Right atrium auricular region (tissue), 2 donors: ENCODE data around the gene CYGB. TPM values are rescaled to one million over a fixed set of nuclear protein-coding genes. Genes with fewer than 3 reads are reported as not detected.

Experiments
- DNase-seq: peaks from one replicate; pipeline ENCODE4 v3.0.0-alpha.2; 2019; ENCODE audit warnings: low spot score
- H3K27ac ChIP-seq, 2 donors: fragments of 200-600 bp; sonication (generic); 1 replicate in 1 of 2; 2 replicates in 1 of 2; pipeline ENCODE4 v1.5.1; 2016 to 2019
- H3K27me3 ChIP-seq, 2 donors: fragments of 200-600 bp; sonication (generic); one replicate each; pipeline versions ENCODE4 v1.5.1 to v1.6.0; 2017 to 2019
- H3K36me3 ChIP-seq: fragments of 200-600 bp; sonication (generic); one replicate; pipeline ENCODE4 v1.5.1; 2016
- H3K4me1 ChIP-seq, 2 donors: fragments of 200-600 bp; sonication (generic); one replicate each; pipeline versions ENCODE4 v1.5.1 to v1.6.0; 2017 to 2019
- H3K4me3 ChIP-seq, 2 donors: fragments of 200-600 bp; sonication (generic); 1 replicate in 1 of 2; 2 replicates in 1 of 2; pipeline ENCODE4 v1.5.1; 2017 to 2019; ENCODE audit warnings: mild to moderate bottlenecking in 1 of 2, moderate library complexity in 1 of 2
- H3K9me3 ChIP-seq, 2 donors: fragments of 200-600 bp; sonication (generic); one replicate each; pipeline ENCODE4 v1.5.1; 2019
- CTCF ChIP-seq, 2 donors: fragments of 200-600 bp; sonication (generic); IDR thresholded peaks; one replicate each; pipeline ENCODE4 v1.5.1; 2019; ENCODE audit warnings: antibody characterized with exemption in 2 of 2
- total RNA-seq, 2 donors: library from RNA; depleted of rRNA; stranded (reverse); fragments of >200 nt; gene quantifications; one replicate each; pipeline ENCODE4 v1.1.0, GENCODE V29; 2016

The CYGB gene
- total RNA-seq, 2 donors from 2014 or later = 23.0 to 48.7 TPM

DNA sequence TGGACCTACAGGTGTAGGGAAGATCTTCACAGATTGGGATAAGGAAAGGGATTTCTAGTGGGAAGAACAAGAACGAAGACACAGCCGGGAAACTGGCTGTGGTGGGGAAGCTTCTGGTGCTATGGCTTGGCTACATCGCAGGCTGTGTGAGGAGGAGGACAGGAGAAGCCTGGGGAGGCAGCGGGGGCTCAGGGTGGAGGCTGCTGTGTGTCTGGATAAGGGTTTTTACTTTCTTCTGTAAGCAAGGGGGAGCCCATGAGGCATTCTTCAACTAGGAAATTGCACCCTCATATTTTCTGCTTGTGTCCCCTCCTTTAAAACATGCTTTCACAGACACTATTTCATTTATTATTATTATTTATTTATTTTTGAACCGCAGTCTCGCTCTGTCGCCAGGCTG, 33.4 kb downstream of the CYGB start:
- Histone ChIP-seq H3K27ac (no peak overlapping the region), H3K27me3 (no peaks in the 10 kb centered on the region), H3K9me3 (no peaks in the 10 kb centered on the region), H3K4me3 (no peak overlapping the region), H3K4me1 (peaks cover 0 to 31% of the 10 kb centered on the region in 2 donors), H3K36me3 (no peaks in the 10 kb centered on the region)
- no peak for TF ChIP-seq CTCF (IDR thresholded peaks at IDR 0.05)
- no peak for DNase-seq

GRCh38 chr17:76502341-76503211, 34.9 kb downstream of the CYGB start:
- Histone ChIP-seq H3K36me3 (no peaks in the 10 kb centered on the region), H3K4me1 (peaks cover 0 to 46% of the 10 kb centered on the region in 2 donors), H3K27me3 (no peaks in the 10 kb centered on the region), H3K27ac (peak overlapping the region; percentile 90 to 94), H3K9me3 (no peaks in the 10 kb centered on the region), H3K4me3 (no peak overlapping the region)
- TF ChIP-seq CTCF (IDR thresholded peaks at IDR 0.05) = no peak
- DNase-seq = no peak

GRCh38 chr17:76501827-76502307, 35.6 kb downstream of the CYGB start:
- H3K27me3 ChIP-seq = no peaks in the 10 kb centered on the region
- DNase-seq = no peak
- H3K9me3 ChIP-seq = no peaks in the 10 kb centered on the region
- H3K4me1 ChIP-seq = peaks cover 0 to 54% of the 10 kb centered on the region in 2 donors
- peak overlapping the region; percentile 59 to 78 for H3K4me3 ChIP-seq
- H3K27ac ChIP-seq = peak overlapping the region; percentile 90 to 94
- no peak for TF ChIP-seq CTCF (IDR thresholded peaks at IDR 0.05)
- no peaks in the 10 kb centered on the region for H3K36me3 ChIP-seq

- DNase-seq = peak; percentile 91
- peaks cover 0 to 55% of the 10 kb centered on the region in 2 donors for H3K4me1 ChIP-seq
- H3K9me3 ChIP-seq = no peaks in the 10 kb centered on the region
- H3K4me3 ChIP-seq = peak within 1 kb of the TSS; percentile 59 to 78
- H3K27me3 ChIP-seq = no peaks in the 10 kb centered on the region
- peak within 1 kb of the TSS; percentile 90 to 94 for H3K27ac ChIP-seq
- no peak for TF ChIP-seq CTCF (IDR thresholded peaks at IDR 0.05)
- no peaks in the 10 kb centered on the region for H3K36me3 ChIP-seq
Measured at GRCh38 chr17:76501018-76501826, 36.3 kb downstream of the CYGB start, which contains the start of gene RHBDF2. RHBDF2 (minus strand) TSS chr17:76501423; CDS start chr17:76481524, 19,899 bp downstream.

DNA sequence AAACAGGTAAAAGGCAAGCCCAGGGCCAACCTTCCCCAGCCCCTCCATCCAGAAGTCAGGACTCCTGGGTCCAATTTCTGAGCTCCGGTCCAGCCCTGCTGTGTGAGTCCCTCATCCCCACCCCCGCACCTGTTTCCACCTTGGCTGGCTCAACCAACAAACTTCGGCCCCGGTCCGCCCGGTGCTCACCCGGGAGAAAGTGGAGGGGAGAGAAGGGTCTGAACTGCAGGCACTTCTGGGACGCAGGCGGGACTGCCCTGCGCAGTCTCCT, 36.8 kb downstream of the CYGB start:
- Histone ChIP-seq H3K27ac (peak overlapping the region; percentile 90 to 94), H3K4me3 (peak overlapping the region; percentile 59 to 78), H3K36me3 (no peaks in the 10 kb centered on the region), H3K4me1 (peaks cover 0 to 60% of the 10 kb centered on the region in 2 donors), H3K27me3 (no peaks in the 10 kb centered on the region), H3K9me3 (no peaks in the 10 kb centered on the region)
- TF ChIP-seq CTCF (IDR thresholded peaks at IDR 0.05) = no peak
- DNase-seq = no peak
